Right kidney (tissue), 9 donors: Measurements from ENCODE around the gene RPP40.
"Not testable (repeated sequence)": the region's sequence is repeated elsewhere in the genome, so short reads cannot be mapped to it uniquely, and the experiment has no call there.

Experiments used
- DNase-seq: peaks from one replicate; pipeline ENCODE4 v3.0.0-alpha.2; 2016
- long read RNA-seq, 8 donors: transcript quantifications; one replicate each; lab custom pipeline, GENCODE V29; 2026

Gene RPP40, protein sequence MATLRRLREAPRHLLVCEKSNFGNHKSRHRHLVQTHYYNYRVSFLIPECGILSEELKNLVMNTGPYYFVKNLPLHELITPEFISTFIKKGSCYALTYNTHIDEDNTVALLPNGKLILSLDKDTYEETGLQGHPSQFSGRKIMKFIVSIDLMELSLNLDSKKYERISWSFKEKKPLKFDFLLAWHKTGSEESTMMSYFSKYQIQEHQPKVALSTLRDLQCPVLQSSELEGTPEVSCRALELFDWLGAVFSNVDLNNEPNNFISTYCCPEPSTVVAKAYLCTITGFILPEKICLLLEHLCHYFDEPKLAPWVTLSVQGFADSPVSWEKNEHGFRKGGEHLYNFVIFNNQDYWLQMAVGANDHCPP
- long read RNA-seq, donor 1, transcript RPP40-201 (7 exons, 1,088 nt), result minor isoform, 5 of 16 reads
- long read RNA-seq, donor 1, transcript RPP40-202 (8 exons, 1,483 nt), result major isoform, 9 of 16 reads
- long read RNA-seq, donor 1, partial matches to known transcripts, result 0 of 16 reads
- long read RNA-seq, donor 1, other reads (novel, unspliced or antisense), result 0 of 16 reads
- long read RNA-seq, donor 2, transcript RPP40-202 (8 exons, 1,483 nt), result major isoform, 5 of 7 reads
- long read RNA-seq, donor 2, partial matches to known transcripts, result 0 of 7 reads
- long read RNA-seq, donor 2, other reads (novel, unspliced or antisense), result 0 of 7 reads
- long read RNA-seq, donor 3, partial matches to known transcripts, result 0 of 1 reads
- long read RNA-seq, donor 3, other reads (novel, unspliced or antisense), result 0 of 1 reads
- long read RNA-seq, donor 4, partial matches to known transcripts, result 0 of 3 reads
- long read RNA-seq, donor 4, other reads (novel, unspliced or antisense), result 0 of 3 reads
- long read RNA-seq, donor 5, partial matches to known transcripts, result 0 of 6 reads
- long read RNA-seq, donor 5, other reads (novel, unspliced or antisense), result 0 of 6 reads
- long read RNA-seq, donor 6, transcript RPP40-202 (8 exons, 1,483 nt), result major isoform, 6 of 10 reads
- long read RNA-seq, donor 6, partial matches to known transcripts, result 0 of 10 reads
- long read RNA-seq, donor 6, other reads (novel, unspliced or antisense), result 0 of 10 reads
- long read RNA-seq, donor 7, partial matches to known transcripts, result 0 of 5 reads
- long read RNA-seq, donor 7, other reads (novel, unspliced or antisense), result 0 of 5 reads
- long read RNA-seq, donor 8, partial matches to known transcripts, result 0 of 5 reads
- long read RNA-seq, donor 8, other reads (novel, unspliced or antisense), result 0 of 5 reads

DNA sequence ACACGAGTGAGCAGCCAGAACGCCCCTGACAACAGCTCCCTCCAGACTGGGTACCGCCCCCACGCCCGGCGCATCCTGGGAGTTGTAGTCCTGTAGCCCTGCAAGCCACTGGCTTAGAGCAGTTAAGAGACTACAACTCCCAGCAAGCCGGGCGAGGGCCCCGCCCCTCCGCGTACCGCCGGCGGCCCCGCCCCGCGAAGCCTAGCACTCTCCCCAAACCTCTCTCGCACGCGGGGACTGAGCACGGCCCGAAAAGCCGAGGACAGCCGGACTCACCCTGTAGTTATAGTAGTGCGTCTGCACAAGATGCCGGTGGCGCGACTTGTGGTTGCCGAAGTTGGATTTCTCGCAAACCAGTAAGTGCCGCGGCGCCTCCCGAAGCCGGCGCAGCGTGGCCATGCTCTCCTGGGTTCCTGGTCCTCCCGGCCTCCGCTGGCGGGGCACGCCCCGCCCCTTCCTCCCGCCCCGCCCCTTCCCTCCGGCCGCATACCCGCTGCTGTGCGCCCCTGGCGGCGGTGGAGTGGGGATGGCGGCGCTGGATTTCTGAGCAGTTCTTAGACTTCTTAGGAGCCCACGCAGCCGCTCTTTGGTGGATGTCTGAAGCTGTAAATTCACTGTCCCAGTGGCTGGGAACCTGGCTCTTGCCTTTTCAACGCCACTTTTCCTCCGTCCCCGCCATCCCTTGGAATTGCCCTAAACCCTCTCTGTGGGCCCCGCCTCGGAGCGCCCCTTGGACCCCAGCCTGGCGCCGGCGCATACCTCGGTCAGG is at the start of gene RPP40:
RPP40 (minus strand) TSS at position 434 of the 769 bp plus-strand sequence; CDS start at position 399, 35 bp downstream.
- peak; percentile 100 for DNase-seq

DNA sequence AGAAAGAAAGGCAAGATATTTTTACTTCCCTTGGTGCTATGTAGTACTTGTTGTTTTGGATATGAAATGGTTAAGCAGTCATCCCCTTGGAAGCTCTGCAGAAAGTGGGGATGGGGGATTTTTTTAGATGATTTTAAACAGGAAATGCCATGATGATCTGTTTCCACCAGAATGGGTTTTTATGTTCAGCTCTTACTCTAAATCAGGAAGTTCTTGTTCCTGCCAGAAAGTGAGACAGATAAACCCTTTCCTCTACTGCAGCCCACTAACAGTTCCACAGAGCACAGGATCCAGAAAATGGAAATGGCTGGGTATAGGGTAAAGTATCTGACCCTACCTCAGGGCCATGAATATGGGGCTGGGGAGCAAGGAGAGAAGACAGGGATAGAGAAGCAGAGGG is 49.2 kb upstream of the RPP40 start:
- DNase-seq, result no peak

- no peak for DNase-seq
Measured at GRCh38 chr6:5051394-5051793, 47.6 kb upstream of the RPP40 start.

DNA sequence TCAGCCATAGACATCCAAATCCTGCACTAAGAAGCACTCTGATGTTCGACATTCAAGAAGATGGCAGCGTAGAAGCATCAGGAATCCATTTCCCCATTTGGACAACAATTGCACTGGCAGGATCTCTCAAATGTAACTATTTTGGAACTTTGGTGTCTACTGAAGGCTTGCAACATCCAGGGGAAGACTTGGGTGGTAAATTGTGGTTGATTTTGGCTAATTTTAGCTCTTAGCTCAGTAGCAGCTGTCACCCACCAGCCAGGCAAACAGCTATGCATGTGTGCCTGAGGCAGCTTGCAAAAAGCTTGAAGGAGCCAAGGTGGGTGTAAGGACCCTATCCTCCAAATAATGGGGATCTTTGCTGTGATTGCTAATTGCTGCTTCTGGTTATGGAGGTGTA is 46.2 kb upstream of the RPP40 start:
- no peak for DNase-seq

DNA sequence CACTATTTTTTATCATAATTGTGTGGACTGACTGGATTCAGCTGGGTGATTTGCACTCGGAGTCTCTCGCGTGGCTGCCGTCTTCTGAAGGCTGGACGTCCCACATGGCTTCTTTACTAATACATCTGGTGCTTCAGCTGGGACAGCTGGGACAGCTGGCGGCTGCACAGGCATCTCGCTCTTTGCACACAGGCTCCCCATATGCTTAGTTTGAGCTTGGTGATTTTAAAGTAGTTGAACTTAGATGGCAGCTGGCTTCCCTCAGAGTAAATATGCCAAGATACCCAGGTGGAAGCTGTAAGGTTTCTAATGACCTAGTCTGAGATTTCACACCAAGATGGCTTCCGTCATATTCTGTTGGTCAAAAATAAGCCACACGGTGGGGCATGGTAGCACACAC is 42.6 kb upstream of the RPP40 start:
- DNase-seq, result no peak

- DNase-seq, result no peak
Measured at GRCh38 chr6:5045416-5045815, 41.6 kb upstream of the RPP40 start.

GRCh38 chr6:5044866-5045265 is 41.0 kb upstream of the RPP40 start:
- no peak for DNase-seq

DNA sequence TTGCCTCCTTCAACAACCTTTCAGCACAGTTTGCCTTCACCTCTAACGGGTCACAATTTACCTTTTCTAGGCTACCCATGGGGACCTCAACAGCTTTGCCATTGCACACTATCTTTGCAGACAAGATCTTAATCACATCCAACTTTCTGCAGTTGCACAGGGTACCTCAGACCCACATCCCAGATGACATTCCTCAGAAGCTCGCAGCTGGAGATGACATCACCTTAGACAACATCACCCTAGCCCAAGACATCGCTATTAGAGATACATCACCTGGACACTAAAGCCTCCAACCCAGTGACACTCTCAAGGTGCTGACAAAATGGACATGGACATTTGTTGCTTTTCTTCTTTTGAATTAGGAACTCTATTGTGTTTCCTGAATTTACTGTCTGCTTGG is 38.6 kb upstream of the RPP40 start:
- DNase-seq, result no peak

- DNase-seq, result no peak
Measured at GRCh38 chr6:5041955-5042354, 38.1 kb upstream of the RPP40 start.

GRCh38 chr6:5036269-5036668 is 32.4 kb upstream of the RPP40 start:
- no peak for DNase-seq

- no peak for DNase-seq
Measured at GRCh38 chr6:5034736-5035135, 30.9 kb upstream of the RPP40 start.

DNA sequence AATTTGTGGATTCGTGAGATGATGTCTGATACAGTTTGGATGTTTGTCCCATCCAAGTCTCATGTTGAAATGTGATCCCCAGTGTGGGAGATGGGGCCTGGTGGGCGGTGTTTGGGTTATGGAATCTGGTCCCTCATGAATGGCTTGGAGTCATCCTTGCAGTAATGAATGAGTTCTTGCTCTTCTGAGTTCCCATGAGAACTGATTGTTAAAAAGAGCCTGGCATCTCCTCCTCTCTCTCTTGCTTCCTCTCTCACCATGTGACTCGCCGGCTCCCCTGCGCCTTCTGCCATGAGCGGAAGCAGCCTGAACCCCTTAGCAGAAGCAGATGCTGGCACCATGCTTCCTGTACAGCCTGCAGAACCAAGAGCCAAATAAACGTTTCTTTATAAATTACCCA is 30.5 kb upstream of the RPP40 start:
- no peak for DNase-seq

DNA sequence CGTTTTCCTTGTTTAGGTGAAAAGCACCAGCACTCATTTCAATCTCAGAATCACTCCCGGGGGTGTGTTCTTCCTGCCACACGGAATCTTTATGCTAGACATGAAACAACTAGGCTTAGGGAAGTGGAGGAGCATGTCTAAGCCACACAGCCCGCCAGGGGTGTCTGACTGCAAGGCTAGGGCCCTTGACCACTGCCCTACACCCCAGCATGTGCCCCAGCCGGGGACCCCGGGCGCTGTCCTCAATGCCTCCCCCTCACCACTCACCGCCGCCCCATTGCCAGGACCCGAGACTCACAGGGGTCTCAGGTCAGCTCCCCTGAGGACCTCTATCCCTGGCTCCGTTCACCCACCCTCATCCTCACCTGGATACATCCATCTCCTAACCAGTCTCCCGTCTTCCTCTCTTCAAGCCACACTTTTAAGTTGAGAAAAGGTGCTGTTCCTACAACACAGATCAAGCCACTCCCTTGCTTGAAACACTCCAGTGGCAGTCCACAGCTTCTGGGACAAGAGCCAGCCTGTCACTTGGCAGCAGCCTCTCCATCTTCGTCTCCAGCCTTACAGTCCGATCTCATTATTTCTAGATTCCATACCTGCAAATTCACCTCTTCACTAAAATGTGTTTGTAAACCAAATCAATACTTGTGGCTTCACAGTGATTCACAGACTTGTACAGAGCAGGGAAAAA is 29.5 kb upstream of the RPP40 start:
- not testable (repeated sequence) for DNase-seq

DNA sequence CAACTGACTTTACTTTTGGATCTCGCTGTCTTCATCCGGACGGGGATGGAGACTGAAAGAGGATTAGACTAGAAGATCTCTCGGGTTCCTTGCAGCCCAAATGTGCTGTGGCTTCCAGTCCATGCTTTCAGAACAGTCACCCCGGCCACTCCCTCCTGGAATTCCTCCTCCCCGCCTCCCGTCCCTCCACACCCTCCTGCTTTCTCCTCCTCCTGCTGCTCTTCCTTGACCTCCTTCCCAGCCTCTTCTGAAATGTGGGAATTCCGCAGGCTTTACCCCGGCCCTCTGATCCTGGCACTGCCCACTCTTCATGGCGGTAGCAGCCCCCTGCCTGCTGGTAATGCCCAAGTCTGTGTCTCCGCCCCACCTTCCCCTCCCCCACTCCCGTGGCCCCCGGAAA is 28.9 kb upstream of the RPP40 start:
- not testable (repeated sequence) for DNase-seq

GRCh38 chr6:5031150-5031549 is 27.3 kb upstream of the RPP40 start:
- DNase-seq, result no peak

DNA sequence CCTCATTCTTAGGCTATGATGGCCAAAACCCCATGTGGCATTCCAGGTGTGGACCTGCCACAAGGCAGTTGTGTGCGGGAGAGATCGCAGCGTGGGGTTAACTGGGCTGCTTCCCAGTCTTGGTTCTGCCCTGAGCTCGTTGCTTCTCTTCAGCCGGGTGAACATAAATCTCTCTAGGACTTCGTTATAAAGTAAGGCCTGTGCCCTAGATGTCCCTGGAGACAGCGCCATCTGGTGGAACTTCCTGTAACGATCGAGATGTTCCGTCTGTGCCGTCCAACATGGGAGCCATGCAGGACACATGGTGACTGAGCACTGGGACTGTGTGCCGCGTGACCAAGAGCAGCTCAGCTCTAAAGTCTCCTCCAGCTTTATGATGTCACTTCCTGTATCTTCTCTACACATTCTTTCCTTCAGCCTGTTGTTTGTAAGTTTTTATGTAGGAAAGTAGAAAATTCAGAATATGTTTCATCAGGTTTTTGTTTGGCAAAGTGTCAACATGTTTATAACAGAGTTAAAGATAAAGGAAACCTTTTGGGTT is 26.8 kb upstream of the RPP40 start:
- DNase-seq, result peak; percentile 48

DNA sequence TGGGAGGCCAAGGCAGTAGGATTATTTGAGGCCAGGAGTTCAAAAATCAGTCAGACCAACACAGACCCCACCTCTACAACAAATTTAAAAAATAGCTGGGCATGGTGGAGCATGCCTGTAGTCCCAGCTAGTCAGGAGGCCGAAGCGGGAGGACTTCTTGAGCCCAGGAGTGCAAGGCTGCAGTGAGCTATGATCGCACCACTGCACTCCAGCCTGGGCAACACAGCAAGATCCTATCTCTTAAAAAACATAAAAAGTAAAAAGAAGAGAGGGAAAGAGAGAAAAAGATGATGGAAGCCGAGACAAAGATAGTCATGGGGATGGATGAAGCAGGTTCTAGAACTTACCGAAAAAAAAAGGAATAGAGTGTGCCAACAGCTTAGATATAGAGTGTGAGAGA is 25.8 kb upstream of the RPP40 start:
- DNase-seq, result no peak

DNA sequence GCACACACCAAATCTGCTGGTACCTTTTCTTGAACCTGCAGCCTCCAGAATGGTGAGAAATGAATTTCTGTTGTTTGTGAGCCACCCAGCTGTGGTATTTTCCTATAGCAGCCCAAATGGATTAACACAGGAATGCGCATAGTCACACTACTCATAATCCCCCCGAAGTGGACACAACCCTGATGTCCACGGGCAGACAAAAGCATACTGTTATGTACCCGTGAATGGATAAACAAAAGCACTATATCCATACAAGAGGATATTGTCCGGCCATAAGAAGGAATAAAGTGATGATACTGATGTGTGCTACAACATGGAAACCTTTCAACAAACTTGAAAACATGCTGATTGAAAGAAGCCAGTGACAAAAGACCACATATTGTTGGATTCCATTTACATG is 25.1 kb upstream of the RPP40 start:
- DNase-seq, result no peak

DNA sequence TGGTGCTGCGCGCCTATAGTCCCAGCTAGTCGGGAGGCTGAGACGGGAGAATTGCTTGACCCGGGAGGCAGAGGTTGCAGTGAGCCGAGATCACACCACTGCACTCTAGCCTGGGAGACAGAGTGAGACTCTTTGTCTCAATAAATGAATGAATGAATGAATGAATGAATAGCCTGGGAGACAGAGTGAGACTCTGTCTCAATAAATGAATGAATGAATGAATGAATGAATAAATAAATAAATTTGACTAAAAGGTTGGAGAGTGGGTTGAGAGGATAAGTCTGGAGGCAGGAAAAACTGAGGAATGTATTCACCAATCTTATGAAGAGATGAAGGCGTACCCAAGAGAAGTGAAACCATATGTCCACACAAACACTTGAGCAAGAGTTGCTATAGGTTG is 24.5 kb upstream of the RPP40 start:
- DNase-seq, result no peak

- DNase-seq, result peak; percentile 89
Measured at GRCh38 chr6:5025911-5026819, 22.3 kb upstream of the RPP40 start.
